Astrocyte (in vitro differentiated cells and primary cell): Measurements from ENCODE around the gene TSC1. TPM values are rescaled to one million over a fixed set of nuclear protein-coding genes. Genes with fewer than 3 reads are reported as not detected.

Source experiments
- DNase-seq: peaks from one replicate; pipeline ENCODE4 v3.0.0-alpha.2; 2010; ENCODE audit warnings: low read depth
- FAIRE-seq: peaks from 2 replicates; lab custom pipeline; 2011; peaks lifted over from hg19 to GRCh38; lab: Jason Lieb, UNC
- H2AFZ ChIP-seq: 2 replicates; pipeline ENCODE4 v1.6.0; 2012; ENCODE audit warnings: low read depth, low read length, inconsistent platforms
- H3K27ac ChIP-seq: 2 replicates; pipeline ENCODE4 v1.5.1; 2011; ENCODE audit warnings: low read depth, low read length, inconsistent platforms
- H3K27me3 ChIP-seq: 2 replicates; pipeline ENCODE4 v1.6.0; 2011; ENCODE audit warnings: low read length, inconsistent platforms; ENCODE audit not compliant: insufficient read depth
- H3K36me3 ChIP-seq: 2 replicates; pipeline ENCODE4 v1.5.1; 2011; ENCODE audit warnings: low read length, inconsistent platforms; ENCODE audit not compliant: insufficient read depth
- H3K4me1 ChIP-seq: 2 replicates; pipeline ENCODE4 v1.5.1; 2011; ENCODE audit warnings: low read length, inconsistent platforms; ENCODE audit not compliant: insufficient read depth
- H3K4me2 ChIP-seq: 2 replicates; pipeline ENCODE4 v1.6.0; 2012; ENCODE audit warnings: low read length, inconsistent platforms
- H3K4me3 ChIP-seq: 2 replicates; pipeline ENCODE4 v1.5.1; 2011; ENCODE audit warnings: low read depth, mild to moderate bottlenecking, low read length, inconsistent platforms; ENCODE audit not compliant: insufficient read depth
- H3K79me2 ChIP-seq: 2 replicates; pipeline ENCODE4 v1.6.0; 2012; ENCODE audit warnings: mild to moderate bottlenecking, low read length, inconsistent platforms; ENCODE audit not compliant: insufficient read depth
- H3K9ac ChIP-seq: 2 replicates; pipeline ENCODE4 v1.6.0; 2012; ENCODE audit warnings: mild to moderate bottlenecking, low read length, inconsistent platforms
- H3K9me3 ChIP-seq: 2 replicates; pipeline ENCODE4 v1.5.1; 2012; ENCODE audit warnings: low read depth, mild to moderate bottlenecking, low read length, inconsistent platforms; ENCODE audit not compliant: insufficient read depth
- H4K20me1 ChIP-seq: 2 replicates; pipeline ENCODE4 v1.6.0; 2012; ENCODE audit warnings: low read length, inconsistent platforms; ENCODE audit not compliant: insufficient read depth
- H3K27ac Mint-ChIP-seq: one replicate; pipeline ENCODE4 v1.8.0; 2021; ENCODE audit warnings: mild to moderate bottlenecking, mixed read lengths; ENCODE audit not compliant: unreplicated experiment
- H3K27me3 Mint-ChIP-seq: one replicate; pipeline ENCODE4 v1.8.0; 2021; ENCODE audit warnings: low read depth, mixed read lengths; ENCODE audit not compliant: unreplicated experiment
- H3K36me3 Mint-ChIP-seq: one replicate; pipeline ENCODE4 v1.8.0; 2021; ENCODE audit warnings: low read depth, mixed read lengths; ENCODE audit not compliant: unreplicated experiment
- H3K4me1 Mint-ChIP-seq: one replicate; pipeline ENCODE4 v1.8.0; 2021; ENCODE audit warnings: low read depth, mixed read lengths; ENCODE audit not compliant: unreplicated experiment
- H3K4me3 Mint-ChIP-seq: one replicate; pipeline ENCODE4 v1.8.0; 2021; ENCODE audit warnings: mild to moderate bottlenecking, moderate library complexity, mixed read lengths; ENCODE audit not compliant: unreplicated experiment
- H3K9me3 Mint-ChIP-seq: one replicate; pipeline ENCODE4 v1.8.0; 2021; ENCODE audit warnings: mild to moderate bottlenecking, mixed read lengths; ENCODE audit not compliant: unreplicated experiment
- EZH2 ChIP-seq: IDR thresholded peaks from 2 replicates; pipeline ENCODE4 v1.6.1; 2012; ENCODE audit warnings: mild to moderate bottlenecking, low read length, inconsistent platforms; ENCODE audit not compliant: insufficient read depth
- total RNA-seq: library from RNA; stranded (reverse); gene quantifications from 2 replicates; pipeline ENCODE4 v1.2.1, GENCODE V29; 2021
- TF ChIP-seq, protein P1 (sequence below): IDR thresholded peaks from 2 replicates; pipeline ENCODE4 v1.5.1; 2011; ENCODE audit warnings: low read depth, mild to moderate bottlenecking, inconsistent platforms, low read length, moderate library complexity; ENCODE audit not compliant: insufficient read depth

Gene TSC1
- total RNA-seq, 1 donor from 2014 or later = 50.6 TPM

DNA sequence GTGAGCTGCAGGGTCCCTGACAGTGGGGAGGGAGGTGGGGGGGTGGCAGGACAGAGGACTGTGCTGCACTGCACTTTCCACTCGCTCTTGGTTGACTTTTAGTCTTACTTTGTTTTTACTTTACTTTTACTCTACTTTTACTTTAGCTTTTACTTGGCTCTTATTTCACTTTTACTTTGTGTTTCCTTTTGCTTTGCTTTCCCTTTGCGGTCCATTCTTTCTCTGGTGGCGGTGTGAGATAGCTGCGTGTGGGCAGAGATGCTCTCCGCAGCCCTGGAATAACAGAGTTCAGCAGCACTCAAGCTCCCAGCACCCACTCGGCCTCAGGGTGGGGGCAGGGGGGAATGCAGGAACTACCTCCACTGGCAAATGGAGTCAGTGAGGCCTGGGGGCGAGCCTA, 71.0 kb downstream of the TSC1 start:
- Mint-ChIP-seq H3K9me3 (peaks cover 2% of the 10 kb centered on the region), H3K27me3 (peaks cover 40% of the 10 kb centered on the region), H3K27ac (no peak overlapping the region), H3K36me3 (no peaks in the 10 kb centered on the region), H3K4me1 (no peaks in the 10 kb centered on the region), H3K4me3 (no peak overlapping the region)
- H3K4me2 ChIP-seq = no peak overlapping the region
- no peaks in the 10 kb centered on the region for H4K20me1 ChIP-seq
- H3K27ac ChIP-seq = no peak overlapping the region
- no peak for TF ChIP-seq EZH2
- TF ChIP-seq, protein P1, sequence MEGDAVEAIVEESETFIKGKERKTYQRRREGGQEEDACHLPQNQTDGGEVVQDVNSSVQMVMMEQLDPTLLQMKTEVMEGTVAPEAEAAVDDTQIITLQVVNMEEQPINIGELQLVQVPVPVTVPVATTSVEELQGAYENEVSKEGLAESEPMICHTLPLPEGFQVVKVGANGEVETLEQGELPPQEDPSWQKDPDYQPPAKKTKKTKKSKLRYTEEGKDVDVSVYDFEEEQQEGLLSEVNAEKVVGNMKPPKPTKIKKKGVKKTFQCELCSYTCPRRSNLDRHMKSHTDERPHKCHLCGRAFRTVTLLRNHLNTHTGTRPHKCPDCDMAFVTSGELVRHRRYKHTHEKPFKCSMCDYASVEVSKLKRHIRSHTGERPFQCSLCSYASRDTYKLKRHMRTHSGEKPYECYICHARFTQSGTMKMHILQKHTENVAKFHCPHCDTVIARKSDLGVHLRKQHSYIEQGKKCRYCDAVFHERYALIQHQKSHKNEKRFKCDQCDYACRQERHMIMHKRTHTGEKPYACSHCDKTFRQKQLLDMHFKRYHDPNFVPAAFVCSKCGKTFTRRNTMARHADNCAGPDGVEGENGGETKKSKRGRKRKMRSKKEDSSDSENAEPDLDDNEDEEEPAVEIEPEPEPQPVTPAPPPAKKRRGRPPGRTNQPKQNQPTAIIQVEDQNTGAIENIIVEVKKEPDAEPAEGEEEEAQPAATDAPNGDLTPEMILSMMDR = no peak
- H3K36me3 ChIP-seq = no peaks in the 10 kb centered on the region
- no peak overlapping the region for H3K4me3 ChIP-seq
- no peaks in the 10 kb centered on the region for H3K27me3 ChIP-seq
- H3K4me1 ChIP-seq = no peaks in the 10 kb centered on the region
- no peaks in the 10 kb centered on the region for H3K9me3 ChIP-seq
- no peaks in the 10 kb centered on the region for H3K79me2 ChIP-seq
- no peak for DNase-seq
- FAIRE-seq = no peak
- H2AFZ ChIP-seq = no peak overlapping the region
- no peak overlapping the region for H3K9ac ChIP-seq

DNA sequence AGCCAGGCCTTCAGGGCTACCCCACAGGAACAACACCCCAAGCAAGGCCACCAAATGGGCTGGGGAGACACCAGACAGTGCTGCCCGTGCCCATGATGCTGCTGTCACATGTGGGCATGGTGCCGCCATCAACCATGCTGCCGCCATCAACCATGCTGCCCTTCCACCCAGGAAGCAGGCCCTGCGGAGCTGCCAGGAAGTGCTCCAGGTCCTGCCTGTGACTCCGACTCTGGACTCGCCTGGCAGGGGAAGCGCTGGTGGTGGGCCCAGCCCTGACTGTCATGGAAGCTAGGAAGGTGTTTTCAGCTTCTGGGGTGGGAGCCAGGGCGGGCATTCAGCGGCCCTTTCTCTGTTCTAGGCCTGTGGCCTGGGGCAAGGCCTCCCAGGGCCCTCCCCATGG, 75.2 kb downstream of the TSC1 start:
- Mint-ChIP-seq H3K27ac (no peak overlapping the region), H3K27me3 (peaks cover 36% of the 10 kb centered on the region), H3K36me3 (no peaks in the 10 kb centered on the region), H3K4me3 (no peak overlapping the region), H3K9me3 (peaks cover 2% of the 10 kb centered on the region), H3K4me1 (no peaks in the 10 kb centered on the region)
- H3K27me3 ChIP-seq = peaks cover 3% of the 10 kb centered on the region
- no peak overlapping the region for H3K9ac ChIP-seq
- TF ChIP-seq EZH2 = no peak
- TF ChIP-seq, protein P1 = no peak
- no peak for DNase-seq
- H3K36me3 ChIP-seq = no peaks in the 10 kb centered on the region
- no peak overlapping the region for H3K27ac ChIP-seq
- H4K20me1 ChIP-seq = no peaks in the 10 kb centered on the region
- no peak overlapping the region for H2AFZ ChIP-seq
- no peaks in the 10 kb centered on the region for H3K9me3 ChIP-seq
- H3K79me2 ChIP-seq = no peaks in the 10 kb centered on the region
- H3K4me1 ChIP-seq = no peaks in the 10 kb centered on the region
- no peak for FAIRE-seq
- H3K4me3 ChIP-seq = no peak overlapping the region
- H3K4me2 ChIP-seq = no peak overlapping the region

DNA sequence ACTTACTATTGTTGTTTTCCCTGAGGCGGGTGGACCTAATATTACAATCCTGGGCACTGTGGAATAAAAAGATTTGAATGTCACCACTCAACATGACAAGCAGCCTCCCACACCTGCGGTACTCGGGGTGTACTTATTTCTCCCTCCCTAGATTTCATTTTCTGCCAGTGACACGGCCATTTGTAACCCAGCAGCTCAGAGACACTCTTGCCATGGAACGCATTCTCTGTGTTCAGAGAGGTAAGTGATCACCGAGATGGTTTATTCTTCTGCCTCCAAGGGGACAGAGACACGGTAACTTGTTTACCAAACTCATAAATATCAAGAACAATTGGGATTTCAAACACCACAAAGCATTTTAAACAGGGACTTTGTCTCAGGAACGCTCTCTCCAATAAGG, 77.5 kb downstream of the TSC1 start:
- H3K4me3 Mint-ChIP-seq = no peak overlapping the region
- H3K9me3 Mint-ChIP-seq = no peaks in the 10 kb centered on the region
- Histone ChIP-seq H3K9me3 (no peaks in the 10 kb centered on the region), H3K36me3 (no peaks in the 10 kb centered on the region), H3K9ac (no peak overlapping the region), H3K4me1 (no peaks in the 10 kb centered on the region), H3K4me2 (no peak overlapping the region), H3K27ac (no peak overlapping the region), H3K79me2 (no peaks in the 10 kb centered on the region), H2AFZ (no peak overlapping the region), H4K20me1 (no peaks in the 10 kb centered on the region), H3K27me3 (peaks cover 5% of the 10 kb centered on the region), H3K4me3 (no peak overlapping the region)
- no peak for TF ChIP-seq EZH2
- TF ChIP-seq, protein P1 = no peak
- DNase-seq (no peak), FAIRE-seq (no peak)
- no peaks in the 10 kb centered on the region for H3K4me1 Mint-ChIP-seq
- H3K27ac Mint-ChIP-seq = no peak overlapping the region
- H3K27me3 Mint-ChIP-seq = peaks cover 42% of the 10 kb centered on the region
- H3K36me3 Mint-ChIP-seq = no peaks in the 10 kb centered on the region
